GM13977 (cell line): ENCODE results near the gene MBD1.

Source experiments
- DNase-seq: peaks from one replicate; pipeline ENCODE4 v3.0.0; 2012; ENCODE audit warnings: low spot score
- in situ Hi-C: fragments of 300-500 bp; cut with MboI; formaldehyde crosslinking; loops from one replicate; pipeline ENCODE4 v1.12.0; 2022; ENCODE audit warnings: low sequenced_read_pairs, low pct_unique_long_range_greater_than_20kb, mixed read lengths, inconsistent platforms; ENCODE audit not compliant: unreplicated experiment
- TF ChIP-seq, protein P1 (sequence below): IDR thresholded peaks from 2 replicates; pipeline ENCODE4 v1.5.1; 2012; ENCODE audit warnings: mild to moderate bottlenecking, control low read depth; ENCODE audit not compliant: insufficient read depth; ENCODE audit errors: extremely low read depth, missing control alignments

The MBD1 gene

DNA sequence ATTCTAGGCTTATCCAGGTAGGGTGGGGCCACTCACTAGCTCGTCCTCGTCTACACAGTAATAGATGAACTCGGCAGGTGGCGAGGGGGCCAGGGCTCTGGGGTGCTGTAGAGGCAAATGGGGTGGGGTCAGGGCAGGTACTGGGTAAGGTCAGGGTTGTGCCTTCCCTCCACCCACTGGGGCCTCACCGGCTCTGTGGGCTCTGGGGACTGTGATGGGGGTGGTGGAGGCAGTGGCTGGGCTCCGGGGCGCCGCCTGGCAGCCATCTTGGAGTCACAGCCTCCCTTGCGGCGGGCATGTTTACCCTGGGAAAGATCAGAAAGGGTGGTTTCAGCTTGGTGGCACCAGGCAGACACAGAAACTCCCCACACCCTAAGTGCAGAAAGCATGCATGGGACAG lies 6.4 kb downstream of the MBD1 start:
- TF ChIP-seq, protein P1, sequence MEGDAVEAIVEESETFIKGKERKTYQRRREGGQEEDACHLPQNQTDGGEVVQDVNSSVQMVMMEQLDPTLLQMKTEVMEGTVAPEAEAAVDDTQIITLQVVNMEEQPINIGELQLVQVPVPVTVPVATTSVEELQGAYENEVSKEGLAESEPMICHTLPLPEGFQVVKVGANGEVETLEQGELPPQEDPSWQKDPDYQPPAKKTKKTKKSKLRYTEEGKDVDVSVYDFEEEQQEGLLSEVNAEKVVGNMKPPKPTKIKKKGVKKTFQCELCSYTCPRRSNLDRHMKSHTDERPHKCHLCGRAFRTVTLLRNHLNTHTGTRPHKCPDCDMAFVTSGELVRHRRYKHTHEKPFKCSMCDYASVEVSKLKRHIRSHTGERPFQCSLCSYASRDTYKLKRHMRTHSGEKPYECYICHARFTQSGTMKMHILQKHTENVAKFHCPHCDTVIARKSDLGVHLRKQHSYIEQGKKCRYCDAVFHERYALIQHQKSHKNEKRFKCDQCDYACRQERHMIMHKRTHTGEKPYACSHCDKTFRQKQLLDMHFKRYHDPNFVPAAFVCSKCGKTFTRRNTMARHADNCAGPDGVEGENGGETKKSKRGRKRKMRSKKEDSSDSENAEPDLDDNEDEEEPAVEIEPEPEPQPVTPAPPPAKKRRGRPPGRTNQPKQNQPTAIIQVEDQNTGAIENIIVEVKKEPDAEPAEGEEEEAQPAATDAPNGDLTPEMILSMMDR, result no peak
- in situ Hi-C loops, result no loop called here
- DNase-seq, result no peak

DNA sequence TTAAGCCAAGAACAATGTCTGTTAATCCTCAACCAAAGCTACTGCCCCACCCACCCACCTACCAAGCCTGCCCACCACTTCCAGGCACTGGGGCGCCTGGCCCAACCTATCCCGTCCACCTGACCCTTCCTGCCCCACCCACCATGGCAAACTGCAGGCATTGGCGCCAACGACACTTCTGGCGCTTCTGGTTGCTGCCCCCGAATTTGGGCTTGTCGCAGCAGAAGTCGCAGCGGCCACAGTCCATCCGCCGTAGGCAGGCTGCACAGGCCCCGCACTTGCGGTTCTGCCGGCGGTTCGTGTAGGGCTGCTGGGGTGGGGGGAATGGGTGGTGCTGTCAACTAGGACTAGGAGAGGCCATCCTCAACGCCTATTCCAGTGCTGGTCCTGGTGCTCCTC lies 7.3 kb downstream of the MBD1 start:
- in situ Hi-C loops, result no loop called here
- TF ChIP-seq, protein P1, result no peak
- no peak for DNase-seq

DNA sequence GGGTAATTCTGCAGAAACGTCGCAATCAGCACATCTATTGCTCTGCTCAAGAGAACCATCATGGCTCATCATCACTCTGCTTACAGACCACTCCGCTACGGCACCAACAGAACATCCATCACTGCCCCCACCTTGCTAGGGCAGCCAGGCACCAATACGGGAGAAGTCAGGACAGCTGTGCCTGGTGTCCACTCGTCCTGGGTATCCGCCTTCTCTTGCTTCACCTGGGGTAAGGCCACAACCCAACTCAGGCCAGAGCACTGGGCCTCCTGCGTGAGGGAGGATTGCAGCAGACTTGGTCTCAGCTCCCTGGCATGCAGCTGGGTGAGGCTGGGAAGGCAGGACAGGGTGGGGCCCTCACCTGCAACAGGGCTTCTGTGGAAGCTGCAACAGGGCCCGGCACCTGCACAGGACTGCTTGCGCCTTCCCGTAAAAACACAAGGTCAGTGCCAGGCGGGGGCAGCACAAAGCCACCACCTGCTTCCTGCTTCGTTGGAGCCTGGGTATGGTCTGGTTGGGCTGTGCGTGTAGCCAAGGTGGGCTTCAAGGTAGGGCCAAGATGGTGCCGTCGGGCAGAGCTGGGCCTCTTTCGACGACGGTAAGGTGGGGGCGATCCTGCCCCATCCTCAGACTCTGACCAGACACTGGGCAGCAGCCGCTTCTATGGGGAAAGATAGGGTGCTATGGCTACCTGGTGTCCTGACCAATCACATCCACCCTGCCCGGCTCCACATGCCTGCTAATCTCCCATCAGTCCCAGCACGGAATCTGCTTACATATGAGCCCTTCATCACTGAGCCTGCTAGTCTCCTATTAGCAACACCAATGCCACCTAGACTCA lies 7.9 kb downstream of the MBD1 start:
- TF ChIP-seq, protein P1, result no peak
- in situ Hi-C loops, result no loop called here
- DNase-seq, result no peak

DNA sequence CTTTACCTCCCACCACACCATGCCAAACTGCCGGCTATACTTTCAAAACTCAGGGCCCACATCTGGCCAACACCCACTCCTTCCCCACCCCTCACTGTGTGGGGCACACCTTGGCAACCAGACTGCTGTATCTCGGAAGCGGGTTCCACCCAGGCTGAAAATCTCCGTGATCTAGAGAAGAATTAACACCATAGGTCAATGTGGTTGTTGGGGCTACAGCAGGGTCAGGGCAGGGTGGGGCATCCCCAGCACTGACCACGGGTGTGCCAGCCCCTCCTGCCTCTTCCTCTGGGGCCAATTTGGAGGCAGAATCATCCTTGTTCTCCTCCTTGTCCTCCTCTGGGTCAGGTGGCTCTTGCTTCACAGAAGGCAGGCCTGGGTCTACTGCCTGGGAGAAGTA lies 8.8 kb downstream of the MBD1 start:
- in situ Hi-C loops, result no loop called here
- TF ChIP-seq, protein P1, result no peak
- no peak for DNase-seq

DNA sequence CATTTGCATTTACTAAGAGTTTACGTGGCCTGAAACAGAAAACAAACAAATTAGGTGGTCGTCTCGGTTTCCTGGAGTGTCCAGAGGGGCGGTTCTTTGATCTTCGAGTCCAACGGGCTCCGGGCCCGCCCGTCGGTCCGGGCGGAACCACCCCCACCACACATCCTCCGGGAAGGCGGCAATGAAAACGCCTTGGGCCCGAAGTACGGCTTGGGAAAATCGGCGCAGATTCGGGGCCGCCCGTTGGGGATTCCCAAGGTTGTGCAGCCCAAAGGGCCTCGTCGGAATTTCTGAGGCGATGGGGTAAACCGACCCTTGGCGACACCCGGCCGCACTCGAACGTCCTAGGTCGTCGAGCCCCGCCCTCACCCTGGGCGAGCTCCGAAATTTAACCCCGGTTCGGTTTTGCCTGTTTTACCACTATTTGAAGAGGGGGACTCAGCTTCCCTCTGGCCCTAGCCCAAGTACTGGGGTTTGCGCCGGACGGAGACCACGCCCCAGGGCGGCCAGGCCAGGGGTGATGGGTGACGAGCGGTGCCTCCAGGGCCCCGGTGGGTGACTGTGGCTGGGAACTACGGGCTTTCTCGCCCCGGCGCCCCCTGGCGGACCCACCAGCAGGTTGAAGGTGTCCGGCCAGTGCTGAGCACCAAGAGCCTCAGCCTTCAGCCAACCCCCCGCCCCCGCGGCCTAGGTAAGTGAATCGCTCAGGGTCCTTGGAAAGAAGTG lies 13.1 kb downstream of the MBD1 start:
- TF ChIP-seq, protein P1, result peak; percentile 90
- DNase-seq, result peak; percentile 94
- in situ Hi-C loops, result no loop called here

DNA sequence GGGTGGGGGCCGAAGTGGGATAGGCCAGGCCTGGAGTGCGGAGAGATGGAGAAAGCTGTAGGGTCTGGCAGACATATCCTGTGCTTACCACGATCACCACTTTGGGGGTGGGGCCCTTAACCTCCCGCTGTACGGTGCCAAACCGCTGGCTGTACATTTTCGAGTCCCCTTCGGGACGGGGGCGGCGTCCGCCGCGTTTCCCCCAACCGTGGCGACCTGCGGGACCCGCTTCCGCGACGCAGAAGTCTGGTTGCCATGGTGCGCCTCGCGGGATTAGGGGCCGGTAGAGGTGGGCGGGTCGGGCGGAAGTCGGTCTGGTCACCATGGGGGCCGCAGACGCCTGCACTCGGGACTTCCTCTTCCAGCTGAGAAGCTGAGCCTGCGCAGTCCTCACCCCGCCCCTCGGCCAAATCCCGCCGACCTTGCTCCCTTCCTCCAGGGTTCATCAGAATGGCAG lies 15.0 kb downstream of the MBD1 start, which contains the start of gene CFAP53:
CFAP53 (minus strand) TSS at position 248 of the 457 bp plus-strand sequence; CDS start at position 157, 91 bp downstream.
- in situ Hi-C loops, result no loop called here
- TF ChIP-seq, protein P1, result no peak
- DNase-seq, result peak; percentile 94
